Middle frontal gyrus (tissue), 1 donor: ENCODE results near the gene SYNPO2.
"Not testable (repeated sequence)": the region's sequence is repeated elsewhere in the genome, so short reads cannot be mapped to it uniquely, and the experiment has no call there.

Experiments
- DNase-seq: peaks from one replicate; pipeline ENCODE4 v3.0.0-alpha.2; 2015; ENCODE audit warnings: low spot score; ENCODE audit errors: extremely low spot score

Gene SYNPO2

GRCh38 chr4:119053997-119054396 lies 165.3 kb downstream of the SYNPO2 start:
- no peak for DNase-seq

- DNase-seq: no peak
Observed at GRCh38 chr4:119057417-119057816, 168.8 kb downstream of the SYNPO2 start.

GRCh38 chr4:119059221-119059620 lies 170.6 kb downstream of the SYNPO2 start:
- DNase-seq: no peak

- DNase-seq: not testable (repeated sequence)
Observed at GRCh38 chr4:119067125-119067524, 178.5 kb downstream of the SYNPO2 start.

GRCh38 chr4:119067670-119068360 lies 179.2 kb downstream of the SYNPO2 start:
- not testable (repeated sequence) for DNase-seq

GRCh38 chr4:119068529-119068962 lies 179.9 kb downstream of the SYNPO2 start:
- no peak for DNase-seq

GRCh38 chr4:119070301-119070700 lies 181.6 kb downstream of the SYNPO2 start:
- DNase-seq: no peak

- no peak for DNase-seq
Observed at GRCh38 chr4:119080721-119081541, 192.3 kb downstream of the SYNPO2 start.

GRCh38 chr4:119081542-119081859 lies 192.8 kb downstream of the SYNPO2 start:
- no peak for DNase-seq

- no peak for DNase-seq
Observed at GRCh38 chr4:119081943-119082342, 193.3 kb downstream of the SYNPO2 start.

GRCh38 chr4:119082661-119083060 lies 194.0 kb downstream of the SYNPO2 start:
- DNase-seq: no peak

- DNase-seq: no peak
Observed at GRCh38 chr4:119084513-119084912, 195.9 kb downstream of the SYNPO2 start.

GRCh38 chr4:119087121-119087520 lies 198.5 kb downstream of the SYNPO2 start:
- no peak for DNase-seq

- no peak for DNase-seq
Observed at GRCh38 chr4:119087656-119088055, 199.0 kb downstream of the SYNPO2 start.

GRCh38 chr4:119093042-119093827 lies 204.6 kb downstream of the SYNPO2 start:
- no peak for DNase-seq

GRCh38 chr4:119097282-119097900 lies 208.7 kb downstream of the SYNPO2 start:
- no peak for DNase-seq

- no peak for DNase-seq
Observed at GRCh38 chr4:119098306-119098705, 209.7 kb downstream of the SYNPO2 start.

GRCh38 chr4:119099227-119099810 lies 210.7 kb downstream of the SYNPO2 start:
- DNase-seq: no peak

GRCh38 chr4:119100655-119101054 lies 212.0 kb downstream of the SYNPO2 start:
- no peak for DNase-seq

- no peak for DNase-seq
Observed at GRCh38 chr4:119103263-119103662, 214.6 kb downstream of the SYNPO2 start.

- no peak for DNase-seq
Observed at GRCh38 chr4:119104644-119105273, 216.1 kb downstream of the SYNPO2 start.
